Immature natural killer cell (primary cell): ENCODE data around the gene PLCE1. TPM values are rescaled to one million over a fixed set of nuclear protein-coding genes. Genes with fewer than 3 reads are reported as not detected.

ENCODE experiments used
- DNase-seq, 3 donors: peaks; one replicate each; pipeline ENCODE4 v3.0.0; 2022; ENCODE audit warnings: mixed read lengths in 1 of 3
- H3K27ac Mint-ChIP-seq, 6 donors: one replicate each; pipeline ENCODE4 v1.8.0; 2020; ENCODE audit warnings: mixed read lengths in 6 of 6, mild to moderate bottlenecking in 5 of 6, inconsistent platforms in 4 of 6, moderate library complexity in 3 of 6
- H3K27me3 Mint-ChIP-seq, 3 donors: one replicate each; pipeline ENCODE4 v1.8.0; 2020 to 2021; ENCODE audit warnings: low read depth in 3 of 3, mild to moderate bottlenecking in 3 of 3, mixed read lengths in 3 of 3, moderate library complexity in 3 of 3, inconsistent platforms in 1 of 3
- H3K36me3 Mint-ChIP-seq, 3 donors: one replicate each; pipeline ENCODE4 v1.8.0; 2020; ENCODE audit warnings: mixed read lengths in 3 of 3, inconsistent platforms in 2 of 3, mild to moderate bottlenecking in 2 of 3
- H3K4me1 Mint-ChIP-seq, 2 donors: one replicate each; pipeline ENCODE4 v1.8.0; 2020; ENCODE audit warnings: inconsistent platforms in 2 of 2, mild to moderate bottlenecking in 2 of 2, mixed read lengths in 2 of 2, moderate library complexity in 1 of 2
- H3K4me3 Mint-ChIP-seq, 5 donors: one replicate each; pipeline ENCODE4 v1.8.0; 2020; ENCODE audit warnings: mild to moderate bottlenecking in 5 of 5, mixed read lengths in 5 of 5, inconsistent platforms in 3 of 5, moderate library complexity in 3 of 5
- H3K9me3 Mint-ChIP-seq, 6 donors: one replicate each; pipeline ENCODE4 v1.8.0; 2020; ENCODE audit warnings: mild to moderate bottlenecking in 6 of 6, mixed read lengths in 6 of 6, inconsistent platforms in 4 of 6, moderate library complexity in 3 of 6
- polyA plus RNA-seq, 3 donors: library from polyadenylated mRNA; unstranded; fragments of 300-500 nt; fragmentation: Illumina TruSeq; gene quantifications; one replicate each; pipeline ENCODE4 v1.2.3, GENCODE V29; 2021

Gene PLCE1
- polyA plus RNA-seq, 3 donors from 2014 or later = 0.03 to 0.08 TPM; not detected in 1

DNA sequence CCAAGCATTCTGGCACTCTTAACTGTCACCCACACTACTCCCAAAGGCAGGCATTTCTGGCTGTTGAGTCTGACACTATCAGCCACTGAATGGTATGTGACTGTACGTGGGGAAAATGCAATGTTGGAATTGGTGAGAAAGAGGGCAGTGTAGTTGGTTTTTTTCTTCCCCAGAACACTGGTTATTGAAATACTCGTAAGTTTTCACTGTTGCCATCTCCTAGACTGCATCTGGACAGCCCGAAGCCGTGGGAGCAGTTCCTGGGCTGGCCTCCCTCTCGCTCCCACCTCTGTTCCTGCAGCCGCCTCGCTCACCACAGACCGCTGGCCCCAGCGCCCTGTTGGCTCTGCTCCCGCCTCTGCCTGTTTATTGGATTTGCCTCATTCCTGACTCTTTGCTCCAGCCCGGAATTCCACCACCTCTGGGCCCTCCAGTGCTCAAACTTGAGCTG is 5.7 kb downstream of the PLCE1 start:
- Mint-ChIP-seq H3K27ac (no peak overlapping the region), H3K9me3 (peaks cover 0 to 6% (median 0%) of the 10 kb centered on the region in 6 donors), H3K36me3 (no peaks in the 10 kb centered on the region), H3K27me3 (peaks cover 4 to 13% (median 9%) of the 10 kb centered on the region in 3 donors), H3K4me3 (no peak overlapping the region), H3K4me1 (no peaks in the 10 kb centered on the region)
- no peak for DNase-seq

GRCh38 chr10:94000638-94001415 is 7.1 kb downstream of the PLCE1 start:
- H3K36me3 Mint-ChIP-seq = no peaks in the 10 kb centered on the region
- H3K27ac Mint-ChIP-seq = no peak overlapping the region
- peaks cover 0 to under 1% (median 0%) of the 10 kb centered on the region in 6 donors for H3K9me3 Mint-ChIP-seq
- no peak overlapping the region for H3K4me3 Mint-ChIP-seq
- H3K27me3 Mint-ChIP-seq = peaks cover 4 to 7% (median 7%) of the 10 kb centered on the region in 3 donors
- no peaks in the 10 kb centered on the region for H3K4me1 Mint-ChIP-seq
- DNase-seq = no peak

DNA sequence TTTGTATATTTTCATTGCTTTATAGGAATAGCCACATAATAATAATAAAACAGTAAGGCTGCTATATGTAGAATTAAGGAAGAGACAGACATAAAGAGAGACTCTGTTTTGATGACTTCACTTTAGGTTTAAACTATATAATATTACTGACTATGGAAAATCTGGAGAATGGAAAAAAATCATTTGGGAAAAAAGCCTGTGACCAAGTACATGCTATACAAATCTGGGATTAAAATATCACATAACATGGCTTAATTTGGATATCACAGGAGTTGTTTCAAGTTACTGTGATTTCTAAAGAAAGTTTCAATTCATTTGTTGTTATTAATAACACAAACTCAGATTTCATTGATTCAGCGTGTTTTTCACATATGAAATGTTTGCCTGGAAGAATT is 7.7 kb downstream of the PLCE1 start:
- no peak for DNase-seq
- Mint-ChIP-seq H3K27me3 (peaks cover 4 to 7% (median 7%) of the 10 kb centered on the region in 3 donors), H3K9me3 (no peaks in the 10 kb centered on the region), H3K4me1 (no peaks in the 10 kb centered on the region), H3K27ac (no peak overlapping the region), H3K4me3 (no peak overlapping the region), H3K36me3 (no peaks in the 10 kb centered on the region)

DNA sequence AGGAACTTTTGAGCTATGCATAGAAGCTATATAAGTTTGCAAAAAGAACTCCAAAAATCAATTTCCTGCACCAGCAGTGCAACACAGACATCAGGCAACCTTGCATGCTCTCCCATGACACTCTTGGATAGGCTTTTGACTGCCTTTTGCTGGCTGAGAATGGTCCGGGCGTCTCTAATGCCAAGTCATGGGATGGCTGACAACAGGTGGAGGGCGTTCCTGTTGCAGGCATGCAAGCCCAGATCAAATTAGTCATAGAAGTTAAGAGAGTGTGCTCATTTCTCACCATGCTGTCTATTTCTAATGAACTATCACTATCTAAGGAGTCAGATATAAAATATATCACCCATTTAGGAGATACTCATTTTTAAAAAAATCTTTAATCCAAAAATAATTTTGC is 8.4 kb downstream of the PLCE1 start:
- Mint-ChIP-seq H3K9me3 (no peaks in the 10 kb centered on the region), H3K4me3 (no peak overlapping the region), H3K27me3 (peaks cover 7 to 9% (median 7%) of the 10 kb centered on the region in 3 donors), H3K4me1 (no peaks in the 10 kb centered on the region), H3K36me3 (no peaks in the 10 kb centered on the region), H3K27ac (no peak overlapping the region)
- DNase-seq = no peak

GRCh38 chr10:94003488-94003887 is 9.8 kb downstream of the PLCE1 start:
- Mint-ChIP-seq H3K27me3 (peaks cover 0 to 9% (median 7%) of the 10 kb centered on the region in 3 donors), H3K27ac (no peak overlapping the region), H3K9me3 (no peaks in the 10 kb centered on the region), H3K4me1 (no peaks in the 10 kb centered on the region), H3K4me3 (no peak overlapping the region), H3K36me3 (no peaks in the 10 kb centered on the region)
- no peak for DNase-seq

DNA sequence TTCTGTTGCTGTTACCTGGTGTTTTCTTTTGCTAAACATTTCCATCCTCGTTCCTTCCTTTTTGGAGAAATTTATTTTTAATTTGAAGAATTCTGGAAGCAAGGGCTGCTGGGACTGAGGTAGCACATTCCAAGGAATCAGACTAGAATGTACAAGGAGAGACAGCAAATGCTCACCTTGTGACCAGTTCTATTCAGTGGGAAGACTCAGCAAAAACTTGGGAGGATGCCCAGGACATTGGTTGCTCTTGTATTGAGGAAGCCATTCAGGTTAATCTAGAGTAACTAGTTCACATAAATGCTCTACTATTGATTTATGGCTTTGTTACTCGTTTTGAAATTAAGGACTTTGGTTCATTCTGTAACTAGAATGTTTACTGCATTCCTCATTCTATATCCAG is 11.3 kb downstream of the PLCE1 start:
- no peaks in the 10 kb centered on the region for H3K36me3 Mint-ChIP-seq
- H3K4me3 Mint-ChIP-seq = no peak overlapping the region
- no peaks in the 10 kb centered on the region for H3K4me1 Mint-ChIP-seq
- peaks cover 0 to 2% (median 0%) of the 10 kb centered on the region in 6 donors for H3K9me3 Mint-ChIP-seq
- H3K27ac Mint-ChIP-seq = no peak overlapping the region
- peaks cover 0 to 7% (median 4%) of the 10 kb centered on the region in 3 donors for H3K27me3 Mint-ChIP-seq
- no peak for DNase-seq

DNA sequence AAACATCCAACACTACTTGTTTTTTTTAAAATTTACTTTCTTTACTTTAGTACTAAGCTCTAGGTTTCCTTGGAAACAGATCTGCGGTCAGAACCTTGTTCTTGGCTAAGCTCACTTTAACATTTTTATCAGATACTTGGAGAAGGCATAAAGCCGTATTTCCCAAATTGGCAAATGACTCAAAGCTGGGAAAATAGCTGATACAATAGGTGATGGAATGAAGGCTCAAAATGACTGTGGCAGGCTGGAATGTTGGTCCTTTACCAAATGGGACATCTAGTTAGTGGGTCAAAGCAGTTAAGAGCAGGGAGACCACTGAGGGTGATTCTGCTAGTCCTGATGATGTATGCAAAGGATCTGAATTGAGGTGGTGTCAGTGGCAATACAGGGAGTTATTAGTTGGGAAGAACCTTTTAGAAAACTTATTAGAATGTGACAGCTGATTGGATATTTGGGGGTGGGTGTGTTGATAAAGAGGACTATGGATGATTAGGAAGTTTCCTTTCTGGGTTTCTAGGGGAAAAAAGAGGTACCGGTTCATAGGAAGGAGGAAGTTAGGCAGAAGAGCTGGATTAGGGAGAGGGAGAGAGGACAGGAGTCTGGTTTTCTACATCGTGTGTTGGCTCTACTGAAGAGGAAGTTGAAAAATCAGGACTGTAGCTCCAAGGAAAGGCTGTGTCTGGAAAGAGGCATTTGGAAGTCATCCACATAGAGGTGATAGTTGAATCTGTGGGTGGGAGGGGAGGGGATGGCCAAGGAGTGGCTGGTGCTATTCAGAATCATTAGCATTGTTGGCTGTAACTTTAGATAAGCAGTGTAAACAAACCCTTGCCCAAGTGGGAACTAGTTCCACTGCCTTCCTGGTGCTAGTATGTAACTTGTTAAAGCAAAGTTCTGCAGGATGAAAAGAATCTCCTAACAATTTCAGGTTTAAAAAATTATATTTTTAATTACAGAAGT is 13.1 kb downstream of the PLCE1 start:
- no peaks in the 10 kb centered on the region for H3K36me3 Mint-ChIP-seq
- H3K9me3 Mint-ChIP-seq = peaks cover 0 to 2% (median 0%) of the 10 kb centered on the region in 6 donors
- H3K27ac Mint-ChIP-seq = no peak overlapping the region
- no peak overlapping the region for H3K4me3 Mint-ChIP-seq
- no peak for DNase-seq
- H3K4me1 Mint-ChIP-seq = no peaks in the 10 kb centered on the region
- H3K27me3 Mint-ChIP-seq = peaks cover 0 to 4% (median 4%) of the 10 kb centered on the region in 3 donors

GRCh38 chr10:94008526-94008925 is 14.8 kb downstream of the PLCE1 start:
- Mint-ChIP-seq H3K4me3 (no peak overlapping the region), H3K27ac (no peak overlapping the region), H3K36me3 (no peaks in the 10 kb centered on the region), H3K4me1 (no peaks in the 10 kb centered on the region), H3K9me3 (peaks cover 0 to 2% (median 0%) of the 10 kb centered on the region in 6 donors), H3K27me3 (peaks cover 0 to 4% (median 4%) of the 10 kb centered on the region in 3 donors)
- DNase-seq = no peak

GRCh38 chr10:94010116-94010515 is 16.4 kb downstream of the PLCE1 start:
- no peaks in the 10 kb centered on the region for H3K36me3 Mint-ChIP-seq

DNA sequence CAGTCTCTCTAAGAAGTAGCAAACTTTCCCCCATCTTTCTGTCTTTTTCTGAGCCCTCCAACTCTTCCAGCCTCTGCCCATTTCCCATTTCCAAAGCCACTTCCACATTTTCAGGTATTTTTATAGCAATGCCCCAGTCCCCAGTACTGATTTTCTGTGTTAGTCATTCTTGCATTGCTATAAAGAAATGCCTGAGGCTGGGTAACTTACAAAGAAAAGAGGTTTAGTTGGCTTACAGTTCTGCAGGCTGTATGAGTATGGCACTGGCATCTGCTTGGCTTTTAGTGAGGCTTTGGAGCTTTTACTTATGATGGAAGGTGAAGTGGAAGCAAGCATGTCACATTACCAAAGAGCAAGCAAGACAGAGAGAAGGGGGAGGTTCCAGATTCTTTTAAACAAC is 17.2 kb downstream of the PLCE1 start:
- Mint-ChIP-seq H3K4me1 (no peaks in the 10 kb centered on the region), H3K27me3 (peaks cover 0 to 4% (median 3%) of the 10 kb centered on the region in 3 donors), H3K36me3 (no peaks in the 10 kb centered on the region)

More at GRCh38 chr10:94010116-94010515, 16.4 kb downstream of the PLCE1 start:
- no peaks in the 10 kb centered on the region for H3K4me1 Mint-ChIP-seq
- peaks cover 0 to 6% (median 3%) of the 10 kb centered on the region in 3 donors for H3K27me3 Mint-ChIP-seq
- H3K9me3 Mint-ChIP-seq = peaks cover 0 to 2% (median 0%) of the 10 kb centered on the region in 6 donors
- no peak overlapping the region for H3K27ac Mint-ChIP-seq
- no peak for DNase-seq
- H3K4me3 Mint-ChIP-seq = no peak overlapping the region

GRCh38 chr10:94011296-94011695 is 17.6 kb downstream of the PLCE1 start:
- DNase-seq = no peak
- Mint-ChIP-seq H3K4me1 (no peaks in the 10 kb centered on the region), H3K27ac (no peak overlapping the region), H3K4me3 (no peak overlapping the region), H3K36me3 (no peaks in the 10 kb centered on the region), H3K9me3 (peaks cover 0 to 2% (median 0%) of the 10 kb centered on the region in 6 donors), H3K27me3 (peaks cover 0 to 4% (median 3%) of the 10 kb centered on the region in 3 donors)

More for the DNA sequence above, 17.2 kb downstream of the PLCE1 start:
- peaks cover 0 to 2% (median 0%) of the 10 kb centered on the region in 6 donors for H3K9me3 Mint-ChIP-seq
- H3K4me3 Mint-ChIP-seq = no peak overlapping the region
- DNase-seq = no peak
- no peak overlapping the region for H3K27ac Mint-ChIP-seq

GRCh38 chr10:94012834-94013233 is 19.1 kb downstream of the PLCE1 start:
- Mint-ChIP-seq H3K27ac (no peak overlapping the region), H3K4me3 (no peak overlapping the region), H3K9me3 (peaks cover 0 to 2% (median 0%) of the 10 kb centered on the region in 6 donors), H3K36me3 (no peaks in the 10 kb centered on the region), H3K27me3 (peaks cover 0 to 2% (median 0%) of the 10 kb centered on the region in 3 donors), H3K4me1 (no peaks in the 10 kb centered on the region)
- DNase-seq = no peak

GRCh38 chr10:94013331-94013760 is 19.6 kb downstream of the PLCE1 start:
- Mint-ChIP-seq H3K27ac (no peak overlapping the region), H3K27me3 (peaks cover 0 to 2% (median under 1%) of the 10 kb centered on the region in 3 donors)

More at GRCh38 chr10:94013331-94013760, 19.6 kb downstream of the PLCE1 start:
- H3K4me1 Mint-ChIP-seq = no peaks in the 10 kb centered on the region
- no peak overlapping the region for H3K4me3 Mint-ChIP-seq
- H3K36me3 Mint-ChIP-seq = no peaks in the 10 kb centered on the region
- peaks cover 0 to 2% (median 0%) of the 10 kb centered on the region in 6 donors for H3K9me3 Mint-ChIP-seq
- no peak for DNase-seq
